A549 (cell line): Measurements from ENCODE around the gene INSC. TPM values are rescaled to one million over a fixed set of nuclear protein-coding genes. Genes with fewer than 3 reads are reported as not detected.

ENCODE experiments used
- ATAC-seq, 2 experiments: fragments of 200-7000 bp in 1 of 2; fragments of >200 bp in 1 of 2; cut with Nextera tagmentation in 1 of 2; cut with Tn5 transposase in 1 of 2; 3 replicates each; pipeline versions ENCODE4 v1.8.0 to v1.9.1; 2018 to 2020; ENCODE audit warnings: mild to moderate bottlenecking in 1 of 2, moderate library complexity in 1 of 2
- CTCF ChIA-PET: fragments of 300-600 bp; sonication (Branson Sonifier 250); formaldehyde crosslinking; extraction: SDS; loops from one replicate; lab custom pipeline; 2021; ENCODE audit warnings: antibody characterized with exemption, inconsistent platforms; lab: Yijun Ruan, JAX
- POLR2A ChIA-PET: fragments of 350-600 bp; formaldehyde crosslinking; extraction: SDS; loops from one replicate; lab custom pipeline; 2021; ENCODE audit warnings: antibody characterized with exemption, inconsistent platforms; lab: Yijun Ruan, JAX
- DNase-seq, 2 experiments: peaks; one replicate each; pipeline versions ENCODE4 v3.0.0 to v3.0.0-alpha.2; 2011 to 2016; ENCODE audit warnings: low read depth in 1 of 2, low spot score in 1 of 2
- FAIRE-seq: peaks from 2 replicates; lab custom pipeline; 2011; peaks lifted over from hg19 to GRCh38; lab: Jason Lieb, UNC
- H3K27ac ChIP-seq, 2 experiments: fragments of >200 bp; sonication (Bioruptor Twin); formaldehyde crosslinking; 3 replicates each; pipeline ENCODE4 v1.5.1; 2016 to 2017
- H3K4me1 ChIP-seq: fragments of >200 bp; sonication (Bioruptor Twin); formaldehyde crosslinking; 3 replicates; pipeline ENCODE4 v1.6.1; 2016
- H3K4me2 ChIP-seq: fragments of >200 bp; sonication (Bioruptor Twin); formaldehyde crosslinking; 3 replicates; pipeline ENCODE4 v1.6.1; 2016
- H3K4me3 ChIP-seq: fragments of >200 bp; sonication (Bioruptor Twin); formaldehyde crosslinking; 3 replicates; pipeline ENCODE4 v1.5.1; 2016
- H3K9me3 ChIP-seq: fragments of >200 bp; sonication (Bioruptor Twin); formaldehyde crosslinking; 3 replicates; pipeline ENCODE4 v1.6.1; 2016
- ATOH8 ChIP-seq: fragments of 250-450 bp; sonication (Bioruptor Pico); IDR thresholded peaks from 2 replicates; pipeline ENCODE4 v1.5.0; 2020; ENCODE audit warnings: low read depth, mild to moderate bottlenecking, moderate library complexity
- BCL3 ChIP-seq: fragments of >200 bp; sonication (Bioruptor Twin); formaldehyde crosslinking; IDR thresholded peaks from 3 replicates; pipeline ENCODE4 v1.6.1; 2016
- BHLHE40 ChIP-seq: IDR thresholded peaks from 2 replicates; pipeline ENCODE4 v1.6.1; 2012; ENCODE audit warnings: low read depth, low read length, inconsistent platforms
- CBX8 ChIP-seq: fragments of 200-600 bp; sonication (generic); IDR thresholded peaks from 2 replicates; pipeline ENCODE4 v1.6.1; 2016
- CHD4 ChIP-seq: fragments of 200-600 bp; sonication (generic); IDR thresholded peaks from 2 replicates; pipeline ENCODE4 v1.6.1; 2016; ENCODE audit warnings: antibody characterized with exemption, mild to moderate bottlenecking, borderline replicate concordance
- E2F6 ChIP-seq: IDR thresholded peaks from 2 replicates; pipeline ENCODE4 v1.6.1; 2012; ENCODE audit warnings: low read depth, borderline replicate concordance
- EHF ChIP-seq: fragments of 250-450 bp; sonication (Bioruptor Pico); IDR thresholded peaks from 2 replicates; pipeline ENCODE4 v1.5.0; 2020; ENCODE audit warnings: mild to moderate bottlenecking
- ESRRA ChIP-seq: fragments of 150-350 bp; IDR thresholded peaks from 2 replicates; pipeline ENCODE4 v1.6.1; 2014; ENCODE audit warnings: mild to moderate bottlenecking, low read length, borderline replicate concordance
- FOSB ChIP-seq: fragments of 250-450 bp; sonication (Bioruptor Pico); IDR thresholded peaks from 2 replicates; pipeline ENCODE4 v1.5.0; 2020; ENCODE audit warnings: mild to moderate bottlenecking, moderate library complexity
- GATA3 ChIP-seq: IDR thresholded peaks from 2 replicates; pipeline ENCODE4 v1.6.1; 2012; ENCODE audit warnings: borderline replicate concordance
- HMGXB4 ChIP-seq: fragments of 250-450 bp; sonication (Bioruptor Pico); IDR thresholded peaks from 2 replicates; pipeline ENCODE4 v1.5.0; 2021; ENCODE audit warnings: mild to moderate bottlenecking, moderate library complexity, borderline replicate concordance
- HOXB13 ChIP-seq: fragments of 250-450 bp; sonication (Bioruptor Pico); IDR thresholded peaks from 2 replicates; pipeline ENCODE4 v1.5.0; 2020; ENCODE audit warnings: low read depth, mild to moderate bottlenecking, moderate library complexity
- HOXB5 ChIP-seq: fragments of 250-450 bp; sonication (Bioruptor Pico); IDR thresholded peaks from 2 replicates; pipeline ENCODE4 v1.5.0; 2020; ENCODE audit warnings: mild to moderate bottlenecking, moderate library complexity
- JUNB ChIP-seq: fragments of >200 bp; sonication (Bioruptor Twin); formaldehyde crosslinking; IDR thresholded peaks from 2 replicates; pipeline ENCODE4 v1.6.1; 2016
- PBX3 ChIP-seq: IDR thresholded peaks from 2 replicates; pipeline ENCODE4 v1.6.1; 2012
- RARB ChIP-seq: fragments of 250-450 bp; sonication (Bioruptor Pico); IDR thresholded peaks from 2 replicates; pipeline ENCODE4 v1.8.0; 2021; ENCODE audit warnings: mild to moderate bottlenecking, moderate library complexity
- RNF2 ChIP-seq: fragments of 200-600 bp; sonication (generic); IDR thresholded peaks from 2 replicates; pipeline ENCODE4 v1.6.1; 2016; ENCODE audit warnings: low read depth, mild to moderate bottlenecking, antibody characterized with exemption, moderate library complexity, borderline replicate concordance
- TFCP2L1 ChIP-seq: fragments of 250-450 bp; sonication (Bioruptor Pico); IDR thresholded peaks from 2 replicates; pipeline ENCODE4 v1.5.0; 2021; ENCODE audit warnings: mild to moderate bottlenecking
- USF2 ChIP-seq: fragments of 450-650 bp; IDR thresholded peaks from 2 replicates; pipeline ENCODE4 v1.6.1; 2014; ENCODE audit warnings: antibody characterized with exemption
- ZFP36 ChIP-seq: fragments of 450-650 bp; IDR thresholded peaks from 2 replicates; pipeline ENCODE4 v1.6.1; 2014; ENCODE audit warnings: borderline replicate concordance; ENCODE audit not compliant: partially characterized antibody
- ZSCAN20 ChIP-seq: fragments of 250-450 bp; sonication (Bioruptor Pico); IDR thresholded peaks from 2 replicates; pipeline ENCODE4 v1.8.0; 2022; ENCODE audit warnings: mild to moderate bottlenecking, moderate library complexity
- WGBS: methylation state at CpG from one replicate; pipeline ENCODE4 v1.1.6; 2017; ENCODE audit errors: missing lambda C conversion rate; 5-methylcytosine and 5-hydroxymethylcytosine counted together
- polyA plus RNA-seq, 4 experiments: library from polyadenylated mRNA; depleted of rRNA in 3 of 4; stranded (reverse); fragments of >200 nt; fragmentation: RNase III in 1 of 4; extraction: RNeasy Plus Mini Kit Qiagen cat#74134 plus additional on column Dnase treatment in 1 of 4; gene quantifications; 2 replicates in 3 of 4; 3 replicates in 1 of 4; pipeline ENCODE4 v1.2.3, GENCODE V29; 2011 to 2017

Gene INSC
- polyA plus RNA-seq, 2 of the 4 experiments (the other 2 are of a cell fraction): not detected

- H3K27ac ChIP-seq: no peak overlapping the region
- no peaks in the 10 kb centered on the region for H3K9me3 ChIP-seq
- DNase-seq (no peak), FAIRE-seq (no peak), ATAC-seq (no peak)
- ChIA-PET CTCF (no interaction called here), POLR2A (no interaction called here)
- no peaks in the 10 kb centered on the region for H3K4me1 ChIP-seq
- WGBS: 33% methylated on average over 1 of the region's 1 CpG
- H3K4me3 ChIP-seq: no peak overlapping the region
- no peak overlapping the region for H3K4me2 ChIP-seq
- TF ChIP-seq EHF: no peak
- TF ChIP-seq BCL3: no peak
- no peak for TF ChIP-seq E2F6
Observed at GRCh38 chr11:15145615-15146014, 30.9 kb downstream of the INSC start.

GRCh38 chr11:15146271-15147003 is 31.7 kb downstream of the INSC start:
- ChIA-PET CTCF (no interaction called here), POLR2A (no interaction called here)
- no peak overlapping the region for H3K4me2 ChIP-seq

More at GRCh38 chr11:15146271-15147003, 31.7 kb downstream of the INSC start:
- Histone ChIP-seq H3K9me3 (no peaks in the 10 kb centered on the region), H3K27ac (no peak overlapping the region), H3K4me3 (no peak overlapping the region), H3K4me1 (no peaks in the 10 kb centered on the region)
- FAIRE-seq (no peak), DNase-seq (no peak), ATAC-seq (no peak)
- TF ChIP-seq JUNB (no peak), USF2 (no peak), PBX3 (no peak), BHLHE40 (no peak), RNF2 (no peak), HOXB5 (CRISPR knock-in tag) (no peak), EHF (no peak), RARB (CRISPR knock-in tag) (no peak), HMGXB4 (CRISPR knock-in tag) (no peak), E2F6 (no peak), CBX8 (no peak), CHD4 (no peak), ATOH8 (no peak), HOXB13 (CRISPR knock-in tag) (no peak), GATA3 (no peak), ZSCAN20 (CRISPR knock-in tag) (no peak), FOSB (CRISPR knock-in tag) (no peak), ZFP36 (no peak), ESRRA (no peak), TFCP2L1 (CRISPR knock-in tag) (no peak)
- WGBS: 12% methylated on average over 3 of the region's 3 CpGs
